T-helper 2 cell treated with Interferon-gamma antibody and Interleukin-4, amounts not matched to agents 5 μg/mL and 100 μg/mL, for 36 hours (primary cell): Measurements from ENCODE around the gene CBR1.
"Not testable (repeated sequence)": the region's sequence is repeated elsewhere in the genome, so short reads cannot be mapped to it uniquely, and the experiment has no call there.

ENCODE experiments used
- DNase-seq: peaks from one replicate; pipeline ENCODE4 v3.0.0; 2021; ENCODE audit warnings: low spot score
- H3K27ac Mint-ChIP-seq: one replicate; pipeline ENCODE4 v1.8.0; 2021; ENCODE audit warnings: mild to moderate bottlenecking, mixed read lengths
- H3K27me3 Mint-ChIP-seq: one replicate; pipeline ENCODE4 v1.8.0; 2021; ENCODE audit warnings: low read depth, mixed read lengths
- H3K36me3 Mint-ChIP-seq: one replicate; pipeline ENCODE4 v1.8.0; 2021; ENCODE audit warnings: low read depth, mixed read lengths
- H3K4me1 Mint-ChIP-seq: one replicate; pipeline ENCODE4 v1.8.0; 2021; ENCODE audit warnings: low read depth, mixed read lengths
- H3K4me3 Mint-ChIP-seq: one replicate; pipeline ENCODE4 v1.8.0; 2022; ENCODE audit warnings: mild to moderate bottlenecking, moderate library complexity, mixed read lengths
- H3K9me3 Mint-ChIP-seq: one replicate; pipeline ENCODE4 v1.8.0; 2021; ENCODE audit warnings: mixed read lengths

The CBR1 gene

DNA sequence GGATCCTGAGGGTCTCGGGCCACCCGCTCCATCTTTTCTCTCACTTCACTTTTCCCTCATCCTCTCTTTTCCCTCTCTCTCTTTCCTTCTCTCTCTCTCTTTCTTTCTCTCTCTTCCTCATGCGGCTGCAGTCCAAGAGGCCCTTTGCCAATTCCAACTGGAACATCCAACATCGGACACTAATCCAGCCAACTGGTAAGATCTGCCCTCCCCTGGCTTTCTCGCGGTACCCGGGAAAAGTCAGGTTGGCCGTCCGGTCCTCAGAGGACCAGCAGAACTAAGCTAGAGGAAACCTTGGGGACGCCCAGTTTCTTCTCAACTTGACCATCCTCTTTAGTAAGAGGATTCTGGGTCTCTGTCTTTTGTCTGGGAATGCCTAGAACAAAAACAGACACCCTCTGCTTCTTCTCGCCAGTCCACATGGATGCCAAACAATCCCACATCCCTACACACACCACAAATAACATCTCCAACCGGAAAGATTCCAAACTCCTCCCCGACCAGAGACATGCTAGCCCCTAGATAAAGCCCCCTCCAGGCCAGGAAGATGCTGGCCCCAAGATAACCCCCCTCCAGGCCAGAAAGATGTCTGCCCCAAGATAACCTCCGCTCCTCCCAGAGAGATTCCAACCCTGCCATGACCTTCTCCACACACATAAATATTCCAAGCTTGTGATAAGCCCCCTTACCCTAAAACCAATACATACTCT, 6.3 kb upstream of the CBR1 start:
- H3K27ac Mint-ChIP-seq = no peak overlapping the region
- H3K4me1 Mint-ChIP-seq = peaks cover 13% of the 10 kb centered on the region
- H3K9me3 Mint-ChIP-seq = peaks cover 10% of the 10 kb centered on the region
- no peak overlapping the region for H3K4me3 Mint-ChIP-seq
- no peak for DNase-seq
- peaks cover 4% of the 10 kb centered on the region for H3K36me3 Mint-ChIP-seq
- peaks cover 3% of the 10 kb centered on the region for H3K27me3 Mint-ChIP-seq

DNA sequence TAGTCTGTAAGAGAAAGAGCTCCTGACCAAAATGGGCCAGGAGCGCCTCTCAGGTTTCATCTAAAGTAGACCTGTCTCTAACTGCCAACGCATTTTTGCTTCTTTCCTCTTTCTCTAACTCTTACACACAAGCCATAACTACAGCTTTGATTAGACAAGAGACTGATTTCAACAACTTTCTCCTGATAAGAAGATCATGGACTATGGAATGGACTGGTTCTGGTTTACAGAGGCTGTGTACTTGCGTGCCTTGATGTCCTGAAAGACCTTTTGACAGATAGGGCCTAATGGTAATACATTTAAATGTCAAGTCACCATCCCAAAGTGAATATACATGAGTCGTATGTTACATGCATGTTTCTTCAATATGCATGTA, 5.8 kb upstream of the CBR1 start:
- Mint-ChIP-seq H3K9me3 (peaks cover 14% of the 10 kb centered on the region), H3K4me1 (peaks cover 10% of the 10 kb centered on the region), H3K4me3 (no peak overlapping the region), H3K27ac (no peak overlapping the region), H3K27me3 (peaks cover 3% of the 10 kb centered on the region), H3K36me3 (peaks cover 4% of the 10 kb centered on the region)
- DNase-seq = no peak

DNA sequence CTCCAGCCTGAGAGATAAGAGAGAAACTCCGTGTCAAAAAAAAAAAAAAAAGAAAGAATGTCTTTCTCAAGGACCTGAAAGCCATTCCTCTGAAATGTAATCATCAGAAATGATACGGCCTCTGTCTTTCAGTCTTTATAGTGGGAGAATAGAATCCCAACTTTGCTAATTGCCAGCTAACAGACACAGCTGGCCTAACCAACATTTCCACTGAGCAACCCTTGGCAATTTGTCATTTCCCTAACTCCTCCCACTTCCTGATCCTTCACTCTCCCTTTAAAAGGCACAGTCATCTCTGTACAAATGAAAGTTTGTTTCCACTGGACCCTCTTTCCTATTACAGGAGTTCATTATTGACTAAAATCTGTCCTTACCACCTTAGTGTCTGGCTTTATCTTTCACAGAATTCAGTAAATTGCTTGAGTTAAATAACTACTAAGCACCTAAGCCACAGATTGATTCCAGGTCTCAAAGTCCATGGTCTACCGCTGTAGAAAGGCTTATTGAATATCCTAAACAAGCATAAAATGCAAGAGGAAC, 4.3 kb upstream of the CBR1 start:
- H3K4me1 Mint-ChIP-seq = peaks cover 20% of the 10 kb centered on the region
- DNase-seq = peak; percentile 36
- H3K9me3 Mint-ChIP-seq = peaks cover 19% of the 10 kb centered on the region
- H3K27ac Mint-ChIP-seq = no peak overlapping the region
- peaks cover 9% of the 10 kb centered on the region for H3K36me3 Mint-ChIP-seq
- no peaks in the 10 kb centered on the region for H3K27me3 Mint-ChIP-seq
- no peak overlapping the region for H3K4me3 Mint-ChIP-seq

- H3K36me3 Mint-ChIP-seq = peaks cover 34% of the 10 kb centered on the region
- H3K9me3 Mint-ChIP-seq = peaks cover 19% of the 10 kb centered on the region
- H3K4me3 Mint-ChIP-seq = no peak overlapping the region
- no peaks in the 10 kb centered on the region for H3K27me3 Mint-ChIP-seq
- H3K27ac Mint-ChIP-seq = no peak overlapping the region
- no peak for DNase-seq
- peaks cover 31% of the 10 kb centered on the region for H3K4me1 Mint-ChIP-seq
These were observed 951 bp upstream of the CBR1 start for GRCh38 chr21:36068748-36069398.

GRCh38 chr21:36070999-36071398, 1.2 kb downstream of the CBR1 start:
- Mint-ChIP-seq H3K27me3 (no peaks in the 10 kb centered on the region), H3K4me1 (peaks cover 32% of the 10 kb centered on the region), H3K9me3 (peaks cover 19% of the 10 kb centered on the region), H3K27ac (peak overlapping the region; percentile 62), H3K4me3 (peak overlapping the region; percentile 91), H3K36me3 (peaks cover 34% of the 10 kb centered on the region)
- no peak for DNase-seq

DNA sequence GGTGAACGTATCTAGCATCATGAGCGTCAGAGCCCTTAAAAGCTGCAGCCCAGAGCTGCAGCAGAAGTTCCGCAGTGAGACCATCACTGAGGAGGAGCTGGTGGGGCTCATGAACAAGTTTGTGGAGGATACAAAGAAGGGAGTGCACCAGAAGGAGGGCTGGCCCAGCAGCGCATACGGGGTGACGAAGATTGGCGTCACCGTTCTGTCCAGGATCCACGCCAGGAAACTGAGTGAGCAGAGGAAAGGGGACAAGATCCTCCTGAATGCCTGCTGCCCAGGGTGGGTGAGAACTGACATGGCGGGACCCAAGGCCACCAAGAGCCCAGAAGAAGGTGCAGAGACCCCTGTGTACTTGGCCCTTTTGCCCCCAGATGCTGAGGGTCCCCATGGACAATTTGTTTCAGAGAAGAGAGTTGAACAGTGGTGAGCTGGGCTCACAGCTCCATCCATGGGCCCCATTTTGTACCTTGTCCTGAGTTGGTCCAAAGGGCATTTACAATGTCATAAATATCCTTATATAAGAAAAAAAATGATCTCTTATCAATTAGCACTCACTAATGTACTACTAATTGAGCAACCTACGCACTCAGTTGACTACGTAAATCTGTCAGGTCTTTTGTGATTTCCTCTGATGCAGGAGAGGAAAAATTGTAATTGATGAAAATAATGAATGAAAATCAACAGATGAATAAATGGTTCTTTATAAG, 2.8 kb downstream of the CBR1 start:
- H3K4me1 Mint-ChIP-seq = peaks cover 45% of the 10 kb centered on the region
- H3K36me3 Mint-ChIP-seq = peaks cover 34% of the 10 kb centered on the region
- H3K27ac Mint-ChIP-seq = no peak overlapping the region
- H3K4me3 Mint-ChIP-seq = no peak overlapping the region
- DNase-seq = no peak
- peaks cover 15% of the 10 kb centered on the region for H3K9me3 Mint-ChIP-seq
- H3K27me3 Mint-ChIP-seq = no peaks in the 10 kb centered on the region

- no peak overlapping the region for H3K4me3 Mint-ChIP-seq
- DNase-seq = no peak
- peaks cover 34% of the 10 kb centered on the region for H3K36me3 Mint-ChIP-seq
- H3K4me1 Mint-ChIP-seq = peaks cover 48% of the 10 kb centered on the region
- H3K27me3 Mint-ChIP-seq = no peaks in the 10 kb centered on the region
- no peak overlapping the region for H3K27ac Mint-ChIP-seq
- H3K9me3 Mint-ChIP-seq = peaks cover 9% of the 10 kb centered on the region
These were observed 3.4 kb downstream of the CBR1 start for GRCh38 chr21:36073181-36073580.

- not testable (repeated sequence) for H3K4me3 Mint-ChIP-seq, H3K9me3 Mint-ChIP-seq, H3K27me3 Mint-ChIP-seq, H3K27ac Mint-ChIP-seq, DNase-seq
- H3K36me3 Mint-ChIP-seq = peaks cover 31% of the 10 kb centered on the region
- peaks cover 54% of the 10 kb centered on the region for H3K4me1 Mint-ChIP-seq
These were observed 4.1 kb downstream of the CBR1 start for GRCh38 chr21:36073911-36074310.

DNA sequence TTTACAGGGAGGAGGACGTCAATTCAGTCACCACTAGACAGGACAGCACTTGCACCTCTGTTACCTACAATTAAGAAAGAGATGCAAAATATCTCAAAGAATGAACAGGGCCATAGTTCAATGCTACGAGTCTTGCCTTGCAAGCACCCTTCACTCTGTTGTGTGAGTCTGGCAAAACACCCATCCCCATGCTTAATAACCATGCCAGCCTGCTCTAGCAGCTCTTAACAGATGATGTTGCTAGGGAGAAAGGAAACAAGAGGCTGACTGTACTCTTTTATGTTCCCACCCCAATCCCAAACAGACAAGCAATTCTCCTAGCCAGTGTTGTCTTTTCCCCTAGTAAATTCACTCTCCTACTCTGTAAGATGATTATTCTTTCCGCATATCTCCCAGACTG, 5.3 kb downstream of the CBR1 start:
- DNase-seq = no peak
- H3K27me3 Mint-ChIP-seq = no peaks in the 10 kb centered on the region
- peaks cover 57% of the 10 kb centered on the region for H3K4me1 Mint-ChIP-seq
- H3K36me3 Mint-ChIP-seq = peaks cover 26% of the 10 kb centered on the region
- H3K27ac Mint-ChIP-seq = no peak overlapping the region
- no peak overlapping the region for H3K4me3 Mint-ChIP-seq
- H3K9me3 Mint-ChIP-seq = no peaks in the 10 kb centered on the region

GRCh38 chr21:36075953-36076352, 6.1 kb downstream of the CBR1 start:
- Mint-ChIP-seq H3K27ac (peak overlapping the region; percentile 66), H3K36me3 (peaks cover 24% of the 10 kb centered on the region), H3K9me3 (no peaks in the 10 kb centered on the region), H3K4me1 (peaks cover 51% of the 10 kb centered on the region), H3K4me3 (peak overlapping the region; percentile 13), H3K27me3 (no peaks in the 10 kb centered on the region)
- no peak for DNase-seq

GRCh38 chr21:36076878-36077655, 7.2 kb downstream of the CBR1 start:
- Mint-ChIP-seq H3K36me3 (peaks cover 14% of the 10 kb centered on the region), H3K4me3 (no peak overlapping the region), H3K9me3 (no peaks in the 10 kb centered on the region), H3K27me3 (peaks cover under 1% of the 10 kb centered on the region), H3K4me1 (peaks cover 41% of the 10 kb centered on the region), H3K27ac (peak overlapping the region; percentile 19)
- DNase-seq = no peak

DNA sequence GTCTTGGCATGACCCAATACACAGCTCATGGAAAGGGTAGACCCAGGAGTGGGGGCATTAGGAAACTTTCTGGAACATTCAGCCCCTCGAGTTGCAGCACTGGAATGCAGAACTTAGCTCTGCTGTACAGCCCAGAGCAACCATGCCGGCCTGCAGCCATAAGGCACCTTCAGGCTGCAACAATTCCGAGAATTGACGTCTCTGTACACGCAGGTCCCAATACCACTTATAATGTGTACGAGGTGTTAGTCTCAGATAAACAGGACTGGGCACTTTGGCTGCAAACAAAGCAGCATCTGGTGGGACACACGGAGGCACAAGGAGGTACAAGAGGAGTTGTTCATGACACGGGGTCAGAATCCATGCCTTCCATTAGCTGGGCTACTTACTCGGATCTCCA, 7.9 kb downstream of the CBR1 start:
- peak overlapping the region; percentile 8 for H3K4me3 Mint-ChIP-seq
- peaks cover 8% of the 10 kb centered on the region for H3K36me3 Mint-ChIP-seq
- H3K27me3 Mint-ChIP-seq = peaks cover 2% of the 10 kb centered on the region
- H3K4me1 Mint-ChIP-seq = peaks cover 38% of the 10 kb centered on the region
- no peaks in the 10 kb centered on the region for H3K9me3 Mint-ChIP-seq
- H3K27ac Mint-ChIP-seq = no peak overlapping the region
- DNase-seq = no peak

DNA sequence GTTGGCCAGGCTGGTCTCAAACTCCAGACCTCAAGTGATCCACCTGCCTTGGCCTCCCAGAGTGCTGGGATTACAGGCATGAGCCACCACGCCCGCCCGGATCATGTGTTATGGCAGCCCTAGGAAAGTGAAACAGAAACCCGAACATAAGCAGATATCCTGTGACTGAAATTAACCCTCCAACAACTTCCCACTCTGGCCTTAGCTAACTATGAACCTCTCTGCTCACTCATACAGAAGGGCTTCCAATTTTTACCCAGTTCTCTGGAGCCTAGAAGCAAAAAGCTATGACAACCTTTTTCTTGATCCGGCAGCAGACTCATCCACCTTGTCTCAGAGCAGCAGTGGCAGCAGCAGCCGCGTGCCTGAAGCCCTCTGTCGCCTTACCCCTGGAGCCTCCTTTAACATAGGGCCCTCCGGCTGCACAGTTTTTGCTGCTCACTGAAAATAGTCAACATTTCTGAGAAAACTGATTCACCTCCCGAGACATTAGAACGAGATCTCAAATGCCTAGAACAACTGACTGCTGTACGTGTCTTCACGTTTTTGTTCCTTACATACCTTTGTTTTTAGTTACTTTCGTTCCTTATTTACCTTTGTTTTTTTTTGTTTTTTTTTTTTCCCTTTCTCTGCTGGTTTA, 9.3 kb downstream of the CBR1 start:
- peaks cover 2% of the 10 kb centered on the region for H3K27me3 Mint-ChIP-seq
- H3K27ac Mint-ChIP-seq = peak overlapping the region; percentile 89
- peak; percentile 32 for DNase-seq
- H3K36me3 Mint-ChIP-seq = no peaks in the 10 kb centered on the region
- H3K9me3 Mint-ChIP-seq = no peaks in the 10 kb centered on the region
- H3K4me3 Mint-ChIP-seq = peak overlapping the region; percentile 68
- peaks cover 38% of the 10 kb centered on the region for H3K4me1 Mint-ChIP-seq
